Measurements from ENCODE around the gene C3orf20.
"Not testable (repeated sequence)": the region's sequence is repeated elsewhere in the genome, so short reads cannot be mapped to it uniquely, and the experiment has no call there.

C3orf20 gene

DNA sequence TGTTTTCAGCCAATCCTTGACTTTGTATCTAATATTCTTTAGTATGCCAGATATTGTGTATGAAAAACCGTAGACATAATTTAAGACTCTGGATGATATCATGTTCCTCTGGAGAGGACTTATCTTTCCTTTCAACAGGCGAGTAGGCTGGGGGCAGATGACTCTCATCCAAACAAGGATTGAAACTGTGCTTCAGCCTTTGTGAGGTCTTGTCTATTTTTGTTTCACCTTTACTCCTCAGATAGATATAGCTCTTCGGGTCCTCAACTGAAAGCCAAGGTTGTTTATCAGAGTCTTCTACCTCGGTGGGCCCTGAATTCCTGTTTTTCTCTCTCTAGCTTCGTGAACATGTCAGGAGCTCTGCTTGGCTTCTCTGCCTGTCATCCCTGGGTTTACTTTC is 66.0 kb downstream of the C3orf20 start:
- Histone ChIP-seq H3K36me3 (no peaks in the 10 kb centered on the region), H3K27me3 (ENCODE audit: insufficient read depth, low read depth, severe bottlenecking) (peaks cover 16% of the 10 kb centered on the region), H3K4me3 (ENCODE audit: low read depth, low read length) (no peak overlapping the region), H3K9me3 (ENCODE audit: severe bottlenecking) (no peaks in the 10 kb centered on the region), H3K27ac (no peak overlapping the region)
- DNase-seq: no peak
- TF ChIP-seq, protein P1, sequence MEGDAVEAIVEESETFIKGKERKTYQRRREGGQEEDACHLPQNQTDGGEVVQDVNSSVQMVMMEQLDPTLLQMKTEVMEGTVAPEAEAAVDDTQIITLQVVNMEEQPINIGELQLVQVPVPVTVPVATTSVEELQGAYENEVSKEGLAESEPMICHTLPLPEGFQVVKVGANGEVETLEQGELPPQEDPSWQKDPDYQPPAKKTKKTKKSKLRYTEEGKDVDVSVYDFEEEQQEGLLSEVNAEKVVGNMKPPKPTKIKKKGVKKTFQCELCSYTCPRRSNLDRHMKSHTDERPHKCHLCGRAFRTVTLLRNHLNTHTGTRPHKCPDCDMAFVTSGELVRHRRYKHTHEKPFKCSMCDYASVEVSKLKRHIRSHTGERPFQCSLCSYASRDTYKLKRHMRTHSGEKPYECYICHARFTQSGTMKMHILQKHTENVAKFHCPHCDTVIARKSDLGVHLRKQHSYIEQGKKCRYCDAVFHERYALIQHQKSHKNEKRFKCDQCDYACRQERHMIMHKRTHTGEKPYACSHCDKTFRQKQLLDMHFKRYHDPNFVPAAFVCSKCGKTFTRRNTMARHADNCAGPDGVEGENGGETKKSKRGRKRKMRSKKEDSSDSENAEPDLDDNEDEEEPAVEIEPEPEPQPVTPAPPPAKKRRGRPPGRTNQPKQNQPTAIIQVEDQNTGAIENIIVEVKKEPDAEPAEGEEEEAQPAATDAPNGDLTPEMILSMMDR (IDR thresholded peaks at IDR 0.05; ENCODE audit: low read depth, low read length): no peak

GRCh38 chr3:14741510-14741909 is 66.6 kb downstream of the C3orf20 start:
- TF ChIP-seq, protein P1 (IDR thresholded peaks at IDR 0.05; ENCODE audit: low read depth, low read length): no peak
- Histone ChIP-seq H3K4me3 (ENCODE audit: low read depth, low read length) (no peak overlapping the region), H3K9me3 (ENCODE audit: severe bottlenecking) (no peaks in the 10 kb centered on the region), H3K27ac (no peak overlapping the region), H3K36me3 (no peaks in the 10 kb centered on the region), H3K27me3 (ENCODE audit: insufficient read depth, low read depth, severe bottlenecking) (peaks cover 16% of the 10 kb centered on the region)
- DNase-seq: no peak

DNA sequence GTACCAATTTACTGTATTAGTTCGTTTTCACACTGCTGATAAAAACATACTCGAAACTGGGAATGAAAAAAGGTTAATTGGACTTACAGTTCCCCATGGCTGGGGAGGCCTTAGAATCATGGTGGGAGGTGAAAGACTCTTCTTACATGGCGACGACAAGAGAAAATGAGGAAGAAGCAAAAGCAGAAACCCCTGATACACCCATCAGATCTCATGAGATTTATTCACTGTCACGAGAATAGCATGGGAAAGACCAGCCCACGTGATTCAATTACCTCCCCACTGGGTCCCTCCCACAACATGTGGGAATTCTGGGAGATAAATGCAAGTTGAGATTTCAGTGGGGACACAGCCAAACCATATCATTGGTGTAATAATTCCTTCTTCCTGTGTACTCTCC is 69.6 kb downstream of the C3orf20 start:
- H3K36me3 ChIP-seq: no peaks in the 10 kb centered on the region
- H3K27ac ChIP-seq: no peak overlapping the region
- H3K27me3 ChIP-seq (ENCODE audit: insufficient read depth, low read depth, severe bottlenecking): peaks cover 16% of the 10 kb centered on the region
- no peak for DNase-seq
- no peaks in the 10 kb centered on the region for H3K9me3 ChIP-seq (ENCODE audit: severe bottlenecking)
- H3K4me3 ChIP-seq (ENCODE audit: low read depth, low read length): no peak overlapping the region
- TF ChIP-seq, protein P1 (IDR thresholded peaks at IDR 0.05; ENCODE audit: low read depth, low read length): no peak

- TF ChIP-seq, protein P1 (IDR thresholded peaks at IDR 0.05; ENCODE audit: low read depth, low read length): no peak
- Histone ChIP-seq H3K27me3 (ENCODE audit: insufficient read depth, low read depth, severe bottlenecking) (no peaks in the 10 kb centered on the region), H3K36me3 (no peaks in the 10 kb centered on the region), H3K27ac (no peak overlapping the region), H3K4me3 (ENCODE audit: low read depth, low read length) (no peak overlapping the region), H3K9me3 (ENCODE audit: severe bottlenecking) (peaks cover 2% of the 10 kb centered on the region)
- DNase-seq: no peak
These were observed 75.7 kb downstream of the C3orf20 start for GRCh38 chr3:14750650-14751049.

DNA sequence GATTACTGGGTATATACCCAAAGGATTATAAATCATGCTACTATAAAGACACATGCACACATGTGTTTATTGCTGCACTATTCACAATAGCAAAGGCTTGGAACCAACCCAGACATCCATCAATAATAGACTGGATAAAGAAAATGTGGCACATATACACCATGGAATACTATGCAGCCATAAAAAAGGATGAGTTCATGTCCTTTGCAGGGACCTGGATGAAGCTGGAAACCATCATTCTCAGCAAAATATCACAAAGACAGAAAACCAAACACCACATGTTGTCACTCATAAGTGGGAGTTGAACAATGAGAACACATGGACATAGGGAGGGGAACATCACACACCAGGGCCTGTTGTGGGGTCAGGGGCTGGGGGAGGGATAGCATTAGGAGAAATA is 78.0 kb downstream of the C3orf20 start:
- not testable (repeated sequence) for H3K9me3 ChIP-seq (ENCODE audit: severe bottlenecking); H3K27ac ChIP-seq; H3K27me3 ChIP-seq (ENCODE audit: insufficient read depth, low read depth, severe bottlenecking); H3K36me3 ChIP-seq; H3K4me3 ChIP-seq (ENCODE audit: low read depth, low read length); DNase-seq

GRCh38 chr3:14757153-14757700 is 82.3 kb downstream of the C3orf20 start:
- H3K27ac ChIP-seq: no peak overlapping the region
- H3K9me3 ChIP-seq (ENCODE audit: severe bottlenecking): peaks cover 2% of the 10 kb centered on the region
- H3K27me3 ChIP-seq (ENCODE audit: insufficient read depth, low read depth, severe bottlenecking): peaks cover 4% of the 10 kb centered on the region
- DNase-seq: no peak
- H3K4me3 ChIP-seq (ENCODE audit: low read depth, low read length): no peak overlapping the region
- TF ChIP-seq, protein P1 (IDR thresholded peaks at IDR 0.05; ENCODE audit: low read depth, low read length): no peak
- no peaks in the 10 kb centered on the region for H3K36me3 ChIP-seq
